Kidney glomerular epithelial cell (primary cell): Measurements from ENCODE around the gene TOM1L1.

ENCODE experiments used
- DNase-seq: peaks from one replicate; lab custom pipeline; 2025; lab: John Stamatoyannopoulos, UW

TOM1L1 gene

DNA sequence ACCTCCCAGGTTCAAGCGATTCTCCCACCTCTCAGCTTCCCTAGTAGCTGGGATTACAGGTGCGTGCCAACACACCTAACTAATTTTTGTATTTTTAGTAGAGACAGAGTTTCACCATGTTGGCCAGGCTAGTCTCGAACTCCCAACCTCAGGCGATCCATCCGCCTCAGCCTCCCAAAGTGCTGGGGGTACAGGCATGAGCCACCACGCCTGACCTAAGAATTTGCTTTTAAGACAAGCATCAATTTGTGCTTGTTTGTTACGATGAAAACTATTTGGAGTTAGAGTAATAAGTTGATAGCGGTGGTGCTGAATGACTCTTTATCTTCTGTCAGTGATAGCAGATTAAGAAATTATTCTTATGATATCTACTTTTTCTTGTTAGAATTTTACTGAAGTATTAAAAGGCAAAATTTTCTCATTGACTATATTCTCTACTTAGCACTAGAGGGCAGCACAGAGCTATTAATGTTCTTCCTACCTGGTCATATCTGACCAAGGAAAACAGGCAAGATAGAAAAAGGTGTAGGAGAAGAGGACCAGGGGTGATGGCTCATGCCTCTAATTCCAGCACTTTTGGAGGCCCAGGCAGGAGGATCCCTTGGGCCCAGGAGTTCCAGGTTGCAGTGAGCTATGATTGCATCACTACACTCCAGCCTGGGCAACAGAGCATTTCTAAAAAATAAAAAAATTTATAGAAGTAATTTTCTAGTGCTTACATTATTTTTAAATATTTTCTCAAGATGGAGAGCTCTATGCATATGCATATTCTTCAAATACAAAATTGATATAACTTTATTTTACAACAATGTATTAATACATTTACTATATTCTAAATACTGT is 92.4 kb downstream of the TOM1L1 start:
- DNase-seq = peak; percentile 79

DNA sequence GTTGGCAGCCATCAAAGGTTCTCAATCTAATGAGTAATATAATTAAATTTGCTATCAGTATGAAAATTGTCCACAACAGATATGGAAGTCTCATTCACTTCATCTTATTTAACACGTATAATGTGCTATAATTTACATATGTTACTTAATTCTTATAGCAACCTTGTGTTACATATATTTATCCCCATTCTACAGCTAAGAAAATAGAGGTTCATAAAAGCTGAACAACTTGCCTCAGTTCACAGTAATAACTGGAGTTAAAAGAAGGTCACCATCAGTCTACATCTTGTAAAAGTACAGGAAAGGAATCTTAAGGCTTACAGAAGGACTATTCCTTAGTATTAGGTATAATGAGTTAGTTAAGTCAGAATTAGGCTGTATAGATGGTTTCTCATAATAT is 95.8 kb downstream of the TOM1L1 start:
- DNase-seq = no peak

DNA sequence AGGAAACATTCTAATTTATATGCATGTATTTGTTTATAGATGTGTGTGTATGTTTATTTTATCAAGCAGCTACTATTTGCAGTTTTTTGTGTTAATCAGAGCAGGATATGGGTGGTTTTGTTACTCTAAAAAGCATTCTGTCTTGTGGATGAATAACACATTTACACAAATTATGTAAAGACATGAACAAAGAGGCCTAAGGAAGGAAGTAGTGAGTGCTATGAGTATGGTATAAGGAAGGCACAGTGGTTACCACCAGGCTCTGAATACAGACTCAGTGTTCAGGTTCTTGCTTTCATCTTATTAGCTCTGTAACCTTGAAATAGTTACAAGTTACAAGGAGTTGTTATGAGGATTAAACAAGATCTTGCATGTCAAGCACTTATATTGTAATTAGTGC is 101.8 kb downstream of the TOM1L1 start:
- no peak for DNase-seq

DNA sequence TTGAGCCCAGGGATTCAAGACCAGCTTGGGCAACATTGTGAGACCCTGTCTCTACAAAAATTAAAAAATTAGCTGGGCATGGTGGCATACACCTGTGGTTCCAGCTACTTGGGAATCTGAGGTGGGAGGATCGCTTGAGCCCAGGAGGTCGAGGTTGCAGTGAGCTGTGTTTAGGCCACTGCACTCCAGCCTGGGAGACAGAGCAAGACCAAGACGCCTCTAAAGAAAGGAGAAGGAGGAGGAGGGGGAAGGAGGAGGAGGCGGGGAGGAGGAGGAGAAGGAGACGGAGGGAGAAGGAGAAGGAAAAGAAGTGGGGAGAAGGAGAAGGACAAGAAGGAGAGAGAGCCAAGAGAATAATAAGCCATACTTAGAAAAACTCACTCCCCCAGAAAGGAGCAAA is 103.8 kb downstream of the TOM1L1 start:
- no peak for DNase-seq

DNA sequence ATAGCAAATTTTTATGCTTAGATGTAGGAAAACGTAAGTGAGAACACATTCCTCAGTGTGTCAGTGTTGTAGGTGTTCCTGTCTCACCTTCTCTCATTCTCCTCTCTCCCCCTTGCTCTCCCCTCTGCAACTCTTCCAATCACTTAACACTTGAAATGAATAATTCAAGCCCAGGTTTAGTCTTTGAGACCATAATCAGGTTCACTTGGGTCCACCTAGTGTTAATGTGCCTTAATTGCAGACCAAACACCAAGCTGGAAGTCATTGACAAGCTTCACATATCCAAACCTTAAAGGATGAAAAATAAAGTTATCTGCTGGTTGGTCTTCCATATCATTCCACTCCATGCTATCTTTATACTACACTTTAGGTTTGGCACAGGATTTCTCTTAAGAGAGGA is 104.9 kb downstream of the TOM1L1 start:
- peak; percentile 16 for DNase-seq
